ENCODE measurements around the gene KIRREL1.

DNA sequence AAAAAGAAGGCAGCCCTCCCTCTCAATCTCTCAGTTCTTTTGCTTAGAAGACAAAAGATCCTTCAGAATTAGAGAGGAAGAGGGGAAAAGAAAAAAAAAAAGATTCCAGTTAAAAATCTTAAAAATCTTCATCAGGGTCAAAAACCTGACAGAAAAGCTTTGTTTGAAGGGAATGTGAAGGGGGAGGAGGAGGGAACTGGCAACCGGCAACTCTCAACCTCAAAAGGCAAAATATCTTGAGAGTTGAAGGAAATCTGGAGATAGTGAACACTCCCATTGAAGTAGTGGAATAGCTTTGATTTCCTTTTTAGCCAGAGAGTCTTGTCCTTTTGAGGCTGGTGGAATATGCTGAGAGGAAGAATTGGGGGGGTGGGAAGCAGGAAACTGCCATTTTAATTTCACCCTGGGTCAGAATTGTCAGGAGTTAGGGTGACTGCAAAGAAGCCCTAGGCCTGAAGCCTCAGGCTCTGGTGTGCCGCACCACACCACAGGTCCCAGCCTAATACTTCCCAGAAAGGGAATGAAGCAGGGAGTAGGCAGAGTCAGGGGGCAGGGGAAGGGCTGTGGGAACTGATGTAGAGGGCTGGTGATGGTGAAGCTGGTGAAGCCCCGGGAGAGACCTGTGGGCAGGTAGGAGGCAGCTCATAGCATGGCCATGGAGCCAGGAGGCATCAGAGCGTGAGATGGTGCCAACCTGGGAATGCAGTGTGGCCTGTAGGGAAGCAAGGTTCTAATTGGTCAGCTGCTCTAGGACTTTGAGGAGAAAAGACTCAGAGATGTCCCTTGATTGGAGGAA is 24.6 kb downstream of the KIRREL1 start:
- TF ChIP-seq, protein P1, sequence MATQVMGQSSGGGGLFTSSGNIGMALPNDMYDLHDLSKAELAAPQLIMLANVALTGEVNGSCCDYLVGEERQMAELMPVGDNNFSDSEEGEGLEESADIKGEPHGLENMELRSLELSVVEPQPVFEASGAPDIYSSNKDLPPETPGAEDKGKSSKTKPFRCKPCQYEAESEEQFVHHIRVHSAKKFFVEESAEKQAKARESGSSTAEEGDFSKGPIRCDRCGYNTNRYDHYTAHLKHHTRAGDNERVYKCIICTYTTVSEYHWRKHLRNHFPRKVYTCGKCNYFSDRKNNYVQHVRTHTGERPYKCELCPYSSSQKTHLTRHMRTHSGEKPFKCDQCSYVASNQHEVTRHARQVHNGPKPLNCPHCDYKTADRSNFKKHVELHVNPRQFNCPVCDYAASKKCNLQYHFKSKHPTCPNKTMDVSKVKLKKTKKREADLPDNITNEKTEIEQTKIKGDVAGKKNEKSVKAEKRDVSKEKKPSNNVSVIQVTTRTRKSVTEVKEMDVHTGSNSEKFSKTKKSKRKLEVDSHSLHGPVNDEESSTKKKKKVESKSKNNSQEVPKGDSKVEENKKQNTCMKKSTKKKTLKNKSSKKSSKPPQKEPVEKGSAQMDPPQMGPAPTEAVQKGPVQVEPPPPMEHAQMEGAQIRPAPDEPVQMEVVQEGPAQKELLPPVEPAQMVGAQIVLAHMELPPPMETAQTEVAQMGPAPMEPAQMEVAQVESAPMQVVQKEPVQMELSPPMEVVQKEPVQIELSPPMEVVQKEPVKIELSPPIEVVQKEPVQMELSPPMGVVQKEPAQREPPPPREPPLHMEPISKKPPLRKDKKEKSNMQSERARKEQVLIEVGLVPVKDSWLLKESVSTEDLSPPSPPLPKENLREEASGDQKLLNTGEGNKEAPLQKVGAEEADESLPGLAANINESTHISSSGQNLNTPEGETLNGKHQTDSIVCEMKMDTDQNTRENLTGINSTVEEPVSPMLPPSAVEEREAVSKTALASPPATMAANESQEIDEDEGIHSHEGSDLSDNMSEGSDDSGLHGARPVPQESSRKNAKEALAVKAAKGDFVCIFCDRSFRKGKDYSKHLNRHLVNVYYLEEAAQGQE (IDR thresholded peaks at IDR 0.05; ENCODE audit: unreplicated experiment), result no peak
- TF ChIP-seq, protein P2, sequence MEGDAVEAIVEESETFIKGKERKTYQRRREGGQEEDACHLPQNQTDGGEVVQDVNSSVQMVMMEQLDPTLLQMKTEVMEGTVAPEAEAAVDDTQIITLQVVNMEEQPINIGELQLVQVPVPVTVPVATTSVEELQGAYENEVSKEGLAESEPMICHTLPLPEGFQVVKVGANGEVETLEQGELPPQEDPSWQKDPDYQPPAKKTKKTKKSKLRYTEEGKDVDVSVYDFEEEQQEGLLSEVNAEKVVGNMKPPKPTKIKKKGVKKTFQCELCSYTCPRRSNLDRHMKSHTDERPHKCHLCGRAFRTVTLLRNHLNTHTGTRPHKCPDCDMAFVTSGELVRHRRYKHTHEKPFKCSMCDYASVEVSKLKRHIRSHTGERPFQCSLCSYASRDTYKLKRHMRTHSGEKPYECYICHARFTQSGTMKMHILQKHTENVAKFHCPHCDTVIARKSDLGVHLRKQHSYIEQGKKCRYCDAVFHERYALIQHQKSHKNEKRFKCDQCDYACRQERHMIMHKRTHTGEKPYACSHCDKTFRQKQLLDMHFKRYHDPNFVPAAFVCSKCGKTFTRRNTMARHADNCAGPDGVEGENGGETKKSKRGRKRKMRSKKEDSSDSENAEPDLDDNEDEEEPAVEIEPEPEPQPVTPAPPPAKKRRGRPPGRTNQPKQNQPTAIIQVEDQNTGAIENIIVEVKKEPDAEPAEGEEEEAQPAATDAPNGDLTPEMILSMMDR (conservative IDR thresholded peaks at IDR 0.05; ENCODE audit: low read depth in 2 of 2), result no peak
- TF ChIP-seq EZH2 (IDR thresholded peaks at IDR 0.05; ENCODE audit: low read depth, unreplicated experiment), result no peak
- no peak for TF ChIP-seq POLR2AphosphoS5 (IDR thresholded peaks at IDR 0.05; ENCODE audit: low read depth)
- no peak for TF ChIP-seq CREB1 (CRISPR knock-in tag; IDR thresholded peaks at IDR 0.05; ENCODE audit: low read depth)
- no peak for TF ChIP-seq JUNB (IDR thresholded peaks at IDR 0.05; ENCODE audit: unreplicated experiment)
- TF ChIP-seq EZH2phosphoT487 (IDR thresholded peaks at IDR 0.05; ENCODE audit: unreplicated experiment), result no peak
- TF ChIP-seq, protein P3, sequence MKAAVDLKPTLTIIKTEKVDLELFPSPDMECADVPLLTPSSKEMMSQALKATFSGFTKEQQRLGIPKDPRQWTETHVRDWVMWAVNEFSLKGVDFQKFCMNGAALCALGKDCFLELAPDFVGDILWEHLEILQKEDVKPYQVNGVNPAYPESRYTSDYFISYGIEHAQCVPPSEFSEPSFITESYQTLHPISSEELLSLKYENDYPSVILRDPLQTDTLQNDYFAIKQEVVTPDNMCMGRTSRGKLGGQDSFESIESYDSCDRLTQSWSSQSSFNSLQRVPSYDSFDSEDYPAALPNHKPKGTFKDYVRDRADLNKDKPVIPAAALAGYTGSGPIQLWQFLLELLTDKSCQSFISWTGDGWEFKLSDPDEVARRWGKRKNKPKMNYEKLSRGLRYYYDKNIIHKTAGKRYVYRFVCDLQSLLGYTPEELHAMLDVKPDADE (IDR thresholded peaks at IDR 0.05), result no peak

Data from GM23338 (cell line).